GM12872 (cell line): ENCODE results near the gene FKBP2.

Experiments used
- CTCF ChIP-seq: IDR thresholded peaks from 3 replicates; pipeline ENCODE4 v1.5.1; 2011; ENCODE audit warnings: low read depth, mild to moderate bottlenecking, low read length, moderate library complexity; ENCODE audit not compliant: insufficient read depth

FKBP2 gene

GRCh38 chr11:64210301-64211020 lies 30.4 kb upstream of the FKBP2 start:
- no peak for TF ChIP-seq CTCF

- TF ChIP-seq CTCF = no peak
Observed at GRCh38 chr11:64211181-64211872, 29.6 kb upstream of the FKBP2 start.

GRCh38 chr11:64216879-64217278 lies 24.0 kb upstream of the FKBP2 start:
- peak; percentile 21; the same call in 1 of the 3 replicates for TF ChIP-seq CTCF

- no peak for TF ChIP-seq CTCF
Observed at GRCh38 chr11:64218628-64219353, 22.1 kb upstream of the FKBP2 start.

- TF ChIP-seq CTCF = no peak
Observed at GRCh38 chr11:64219354-64219684, 21.6 kb upstream of the FKBP2 start.

- TF ChIP-seq CTCF = no peak
Observed at GRCh38 chr11:64219755-64220154, 21.1 kb upstream of the FKBP2 start.

GRCh38 chr11:64220271-64220670 lies 20.6 kb upstream of the FKBP2 start:
- TF ChIP-seq CTCF = no peak
